GM12878 (cell line): ENCODE results near the gene MSI2.

Experiments
- EP300 ChIP-seq, 2 experiments: fragments of 150-350 bp in 1 of 2; IDR thresholded peaks; 2 replicates each; pipeline ENCODE4 v1.6.1; 2011 to 2012; ENCODE audit warnings: low read depth in 2 of 2, low read length in 2 of 2, borderline replicate concordance in 1 of 2, improper control_type of control experiment in 1 of 2, inconsistent platforms in 1 of 2; ENCODE audit not compliant: control insufficient read depth in 1 of 2
- TF ChIP-seq, protein P1 (sequence below): IDR thresholded peaks from 2 replicates; pipeline ENCODE4 v1.6.1; 2012; ENCODE audit warnings: low read depth, low read length, improper control_type of control experiment

DNA sequence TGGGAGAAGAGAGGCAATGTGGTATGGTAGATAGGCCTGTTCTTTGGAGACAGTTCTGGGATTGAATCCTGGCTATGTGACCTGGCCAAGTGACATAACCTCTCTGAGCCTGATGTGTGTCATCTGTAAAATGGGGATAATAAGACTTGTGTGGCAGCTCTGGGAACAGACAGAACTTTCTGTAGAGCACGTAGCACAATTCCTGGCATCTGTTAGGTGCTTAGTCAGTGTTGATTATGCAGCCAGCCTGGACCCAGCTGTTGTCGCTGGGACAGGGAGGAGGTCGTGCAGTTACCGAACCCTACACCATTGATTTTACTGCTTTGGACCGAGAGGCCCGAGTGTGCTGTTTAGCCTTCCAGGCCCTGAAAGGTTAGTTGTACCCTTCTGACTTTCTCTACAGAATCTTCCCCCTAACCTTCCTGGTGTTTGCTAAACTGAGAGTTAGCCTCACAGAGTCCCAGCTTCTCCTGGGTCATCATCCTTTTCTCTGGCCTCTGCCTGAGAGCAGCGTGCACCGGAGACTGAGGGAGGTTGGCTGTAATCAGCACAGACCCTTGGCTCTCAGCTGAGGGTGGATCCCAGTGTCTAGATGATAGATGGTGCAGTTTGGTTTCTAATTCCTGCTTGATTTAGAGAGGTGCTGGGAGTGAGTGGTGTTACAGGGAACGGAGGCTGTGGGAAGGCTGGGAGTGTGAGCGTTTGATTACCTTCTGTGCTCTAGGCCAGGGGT is 31.9 kb downstream of the MSI2 start:
- no peak for TF ChIP-seq EP300 (IDR thresholded peaks at IDR 0.05; ENCODE audit: borderline replicate concordance in 1 of 2, control insufficient read depth in 1 of 2, low read depth in 2 of 2, low read length in 2 of 2)
- TF ChIP-seq, protein P1, sequence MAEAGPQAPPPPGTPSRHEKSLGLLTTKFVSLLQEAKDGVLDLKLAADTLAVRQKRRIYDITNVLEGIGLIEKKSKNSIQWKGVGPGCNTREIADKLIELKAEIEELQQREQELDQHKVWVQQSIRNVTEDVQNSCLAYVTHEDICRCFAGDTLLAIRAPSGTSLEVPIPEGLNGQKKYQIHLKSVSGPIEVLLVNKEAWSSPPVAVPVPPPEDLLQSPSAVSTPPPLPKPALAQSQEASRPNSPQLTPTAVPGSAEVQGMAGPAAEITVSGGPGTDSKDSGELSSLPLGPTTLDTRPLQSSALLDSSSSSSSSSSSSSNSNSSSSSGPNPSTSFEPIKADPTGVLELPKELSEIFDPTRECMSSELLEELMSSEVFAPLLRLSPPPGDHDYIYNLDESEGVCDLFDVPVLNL: no peak
